ENCODE measurements around the gene ANKRD37.

Gene ANKRD37

DNA sequence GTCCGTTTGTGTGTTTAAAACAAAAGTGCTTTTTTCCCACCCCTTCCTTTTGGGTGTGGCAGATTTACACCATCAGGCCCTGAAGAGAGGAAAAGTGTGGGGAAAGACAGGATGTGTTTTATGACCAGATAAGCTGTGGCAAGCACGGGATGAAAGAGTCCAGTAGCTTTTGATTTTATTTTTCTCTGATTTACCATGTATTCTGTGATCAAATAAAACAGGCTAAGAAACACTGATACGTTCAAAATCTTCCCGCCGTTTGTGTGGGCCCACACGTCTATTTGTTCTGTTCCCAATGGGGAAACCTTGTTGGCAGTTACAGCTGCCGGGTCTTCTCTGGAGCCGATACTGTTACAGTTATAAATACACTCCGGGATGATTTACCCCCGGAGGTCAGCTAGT lies 11.7 kb upstream of the ANKRD37 start:
- Histone ChIP-seq H3K36me3 (no peaks in the 10 kb centered on the region), H3K4me1 (peaks cover 0 to 23% (median 1%) of the 10 kb centered on the region in 4 donors), H3K27ac (peak overlapping the region; percentile 12 to 23), H3K9me3 (no peaks in the 10 kb centered on the region), H3K27me3 (no peaks in the 10 kb centered on the region), H3K4me3 (peak overlapping the region in 1 of 2 donors; percentile 2)
- intact Hi-C loops (cut with DNase I; ENCODE audit: low total_unique reads) = no loop called here
- no peak for DNase-seq
- TF ChIP-seq, protein P1, sequence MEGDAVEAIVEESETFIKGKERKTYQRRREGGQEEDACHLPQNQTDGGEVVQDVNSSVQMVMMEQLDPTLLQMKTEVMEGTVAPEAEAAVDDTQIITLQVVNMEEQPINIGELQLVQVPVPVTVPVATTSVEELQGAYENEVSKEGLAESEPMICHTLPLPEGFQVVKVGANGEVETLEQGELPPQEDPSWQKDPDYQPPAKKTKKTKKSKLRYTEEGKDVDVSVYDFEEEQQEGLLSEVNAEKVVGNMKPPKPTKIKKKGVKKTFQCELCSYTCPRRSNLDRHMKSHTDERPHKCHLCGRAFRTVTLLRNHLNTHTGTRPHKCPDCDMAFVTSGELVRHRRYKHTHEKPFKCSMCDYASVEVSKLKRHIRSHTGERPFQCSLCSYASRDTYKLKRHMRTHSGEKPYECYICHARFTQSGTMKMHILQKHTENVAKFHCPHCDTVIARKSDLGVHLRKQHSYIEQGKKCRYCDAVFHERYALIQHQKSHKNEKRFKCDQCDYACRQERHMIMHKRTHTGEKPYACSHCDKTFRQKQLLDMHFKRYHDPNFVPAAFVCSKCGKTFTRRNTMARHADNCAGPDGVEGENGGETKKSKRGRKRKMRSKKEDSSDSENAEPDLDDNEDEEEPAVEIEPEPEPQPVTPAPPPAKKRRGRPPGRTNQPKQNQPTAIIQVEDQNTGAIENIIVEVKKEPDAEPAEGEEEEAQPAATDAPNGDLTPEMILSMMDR (IDR thresholded peaks at IDR 0.05) = no peak

- Histone ChIP-seq H3K9me3 (no peaks in the 10 kb centered on the region), H3K27ac (no peak overlapping the region), H3K36me3 (no peaks in the 10 kb centered on the region), H3K4me3 (no peak overlapping the region), H3K27me3 (no peaks in the 10 kb centered on the region), H3K4me1 (peaks cover 0 to 23% (median 1%) of the 10 kb centered on the region in 4 donors)
- TF ChIP-seq, protein P1 (IDR thresholded peaks at IDR 0.05) = no peak
- intact Hi-C loops (cut with DNase I; ENCODE audit: low total_unique reads) = no loop called here
- DNase-seq = no peak
Measured at GRCh38 chr4:185387957-185388356, 8.7 kb upstream of the ANKRD37 start.

GRCh38 chr4:185390941-185391340 lies 5.7 kb upstream of the ANKRD37 start:
- no peak overlapping the region for H3K4me3 ChIP-seq
- H3K9me3 ChIP-seq = no peaks in the 10 kb centered on the region
- H3K4me1 ChIP-seq = peaks cover 0 to 14% (median 3%) of the 10 kb centered on the region in 4 donors
- H3K36me3 ChIP-seq = no peaks in the 10 kb centered on the region
- H3K27me3 ChIP-seq = no peaks in the 10 kb centered on the region
- TF ChIP-seq, protein P1 (IDR thresholded peaks at IDR 0.05) = no peak
- no peak for DNase-seq
- H3K27ac ChIP-seq = no peak overlapping the region
- intact Hi-C loops (cut with DNase I; ENCODE audit: low total_unique reads) = no loop called here

- no peaks in the 10 kb centered on the region for H3K27me3 ChIP-seq
- intact Hi-C loops (cut with DNase I; ENCODE audit: low total_unique reads) = no loop called here
- no peak overlapping the region for H3K27ac ChIP-seq
- TF ChIP-seq, protein P1 (IDR thresholded peaks at IDR 0.05) = no peak
- H3K36me3 ChIP-seq = no peaks in the 10 kb centered on the region
- DNase-seq = no peak
- H3K4me3 ChIP-seq = no peak overlapping the region
- peaks cover 0 to 10% (median 3%) of the 10 kb centered on the region in 4 donors for H3K4me1 ChIP-seq
- no peaks in the 10 kb centered on the region for H3K9me3 ChIP-seq
Measured at GRCh38 chr4:185392156-185392555, 4.5 kb upstream of the ANKRD37 start.

GRCh38 chr4:185394568-185395237 lies 1.9 kb upstream of the ANKRD37 start:
- Histone ChIP-seq H3K27ac (peak overlapping the region; percentile 100), H3K27me3 (no peaks in the 10 kb centered on the region), H3K4me1 (peaks cover 0 to 32% (median 16%) of the 10 kb centered on the region in 4 donors), H3K9me3 (no peaks in the 10 kb centered on the region), H3K36me3 (peaks cover 5 to 8% (median 7%) of the 10 kb centered on the region in 3 donors), H3K4me3 (peak overlapping the region; percentile 82 to 86)
- TF ChIP-seq, protein P1 (IDR thresholded peaks at IDR 0.05) = no peak
- DNase-seq = no peak
- intact Hi-C loops (cut with DNase I; ENCODE audit: low total_unique reads) = loop anchor here (5.0 kb wide), 1 partner anchor 192 kb away; the partner anchor contains the start of gene CFAP97
